ENCODE results near the gene ABCC9.
"Not testable (repeated sequence)": the region's sequence is repeated elsewhere in the genome, so short reads cannot be mapped to it uniquely, and the experiment has no call there.

ABCC9 gene

GRCh38 chr12:21786041-21786531, 155.1 kb downstream of the ABCC9 start:
- H3K27ac ChIP-seq (replicated peaks), result no peak overlapping the region
- H3K4me3 ChIP-seq (replicated peaks; ENCODE audit: insufficient read depth, low read length), result no peak overlapping the region
- H3K27me3 ChIP-seq (ENCODE audit: insufficient read depth, poor library complexity, severe bottlenecking), result no peaks in the 10 kb centered on the region
- no peak for DNase-seq (ENCODE audit: low read depth in 1 of 2, low spot score in 1 of 2)
- TF ChIP-seq, protein P1, sequence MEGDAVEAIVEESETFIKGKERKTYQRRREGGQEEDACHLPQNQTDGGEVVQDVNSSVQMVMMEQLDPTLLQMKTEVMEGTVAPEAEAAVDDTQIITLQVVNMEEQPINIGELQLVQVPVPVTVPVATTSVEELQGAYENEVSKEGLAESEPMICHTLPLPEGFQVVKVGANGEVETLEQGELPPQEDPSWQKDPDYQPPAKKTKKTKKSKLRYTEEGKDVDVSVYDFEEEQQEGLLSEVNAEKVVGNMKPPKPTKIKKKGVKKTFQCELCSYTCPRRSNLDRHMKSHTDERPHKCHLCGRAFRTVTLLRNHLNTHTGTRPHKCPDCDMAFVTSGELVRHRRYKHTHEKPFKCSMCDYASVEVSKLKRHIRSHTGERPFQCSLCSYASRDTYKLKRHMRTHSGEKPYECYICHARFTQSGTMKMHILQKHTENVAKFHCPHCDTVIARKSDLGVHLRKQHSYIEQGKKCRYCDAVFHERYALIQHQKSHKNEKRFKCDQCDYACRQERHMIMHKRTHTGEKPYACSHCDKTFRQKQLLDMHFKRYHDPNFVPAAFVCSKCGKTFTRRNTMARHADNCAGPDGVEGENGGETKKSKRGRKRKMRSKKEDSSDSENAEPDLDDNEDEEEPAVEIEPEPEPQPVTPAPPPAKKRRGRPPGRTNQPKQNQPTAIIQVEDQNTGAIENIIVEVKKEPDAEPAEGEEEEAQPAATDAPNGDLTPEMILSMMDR (IDR thresholded peaks at IDR 0.05; ENCODE audit: insufficient read depth, low read length), result no peak
- TF ChIP-seq GABPA (IDR thresholded peaks at IDR 0.05; ENCODE audit: low read depth), result no peak
- TF ChIP-seq SPI1 (IDR thresholded peaks at IDR 0.05; ENCODE audit: borderline replicate concordance, low read depth), result no peak
- no peak for TF ChIP-seq POLR2AphosphoS5 (IDR thresholded peaks at IDR 0.05; ENCODE audit: low read depth)
- TF ChIP-seq, protein P2, sequence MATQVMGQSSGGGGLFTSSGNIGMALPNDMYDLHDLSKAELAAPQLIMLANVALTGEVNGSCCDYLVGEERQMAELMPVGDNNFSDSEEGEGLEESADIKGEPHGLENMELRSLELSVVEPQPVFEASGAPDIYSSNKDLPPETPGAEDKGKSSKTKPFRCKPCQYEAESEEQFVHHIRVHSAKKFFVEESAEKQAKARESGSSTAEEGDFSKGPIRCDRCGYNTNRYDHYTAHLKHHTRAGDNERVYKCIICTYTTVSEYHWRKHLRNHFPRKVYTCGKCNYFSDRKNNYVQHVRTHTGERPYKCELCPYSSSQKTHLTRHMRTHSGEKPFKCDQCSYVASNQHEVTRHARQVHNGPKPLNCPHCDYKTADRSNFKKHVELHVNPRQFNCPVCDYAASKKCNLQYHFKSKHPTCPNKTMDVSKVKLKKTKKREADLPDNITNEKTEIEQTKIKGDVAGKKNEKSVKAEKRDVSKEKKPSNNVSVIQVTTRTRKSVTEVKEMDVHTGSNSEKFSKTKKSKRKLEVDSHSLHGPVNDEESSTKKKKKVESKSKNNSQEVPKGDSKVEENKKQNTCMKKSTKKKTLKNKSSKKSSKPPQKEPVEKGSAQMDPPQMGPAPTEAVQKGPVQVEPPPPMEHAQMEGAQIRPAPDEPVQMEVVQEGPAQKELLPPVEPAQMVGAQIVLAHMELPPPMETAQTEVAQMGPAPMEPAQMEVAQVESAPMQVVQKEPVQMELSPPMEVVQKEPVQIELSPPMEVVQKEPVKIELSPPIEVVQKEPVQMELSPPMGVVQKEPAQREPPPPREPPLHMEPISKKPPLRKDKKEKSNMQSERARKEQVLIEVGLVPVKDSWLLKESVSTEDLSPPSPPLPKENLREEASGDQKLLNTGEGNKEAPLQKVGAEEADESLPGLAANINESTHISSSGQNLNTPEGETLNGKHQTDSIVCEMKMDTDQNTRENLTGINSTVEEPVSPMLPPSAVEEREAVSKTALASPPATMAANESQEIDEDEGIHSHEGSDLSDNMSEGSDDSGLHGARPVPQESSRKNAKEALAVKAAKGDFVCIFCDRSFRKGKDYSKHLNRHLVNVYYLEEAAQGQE (IDR thresholded peaks at IDR 0.05; ENCODE audit: insufficient replicate concordance, low read depth), result no peak

DNA sequence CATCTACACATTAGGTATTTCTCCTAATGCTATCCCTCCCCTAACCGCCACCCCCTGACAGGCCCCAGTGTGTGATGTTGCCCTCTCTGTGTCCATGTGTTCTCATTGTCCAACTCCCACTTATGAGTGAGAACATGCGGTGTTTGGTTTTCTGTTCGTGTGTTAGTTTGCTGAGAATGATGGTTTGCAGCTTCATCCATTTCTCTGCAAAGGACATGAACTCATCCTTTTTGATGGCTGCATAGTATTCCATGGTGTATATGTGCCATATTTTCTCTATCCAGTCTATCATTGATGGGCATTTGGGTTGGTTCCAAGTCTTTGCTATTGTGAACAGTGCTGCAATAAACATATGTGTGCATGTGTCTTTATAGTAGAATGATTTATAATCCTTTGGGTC, 158.5 kb downstream of the ABCC9 start:
- not testable (repeated sequence) for H3K4me3 ChIP-seq (replicated peaks; ENCODE audit: insufficient read depth, low read length); DNase-seq (ENCODE audit: low read depth in 1 of 2, low spot score in 1 of 2); H3K27ac ChIP-seq (replicated peaks); H3K27me3 ChIP-seq (ENCODE audit: insufficient read depth, poor library complexity, severe bottlenecking)

GRCh38 chr12:21780786-21781185, 160.4 kb downstream of the ABCC9 start:
- Histone ChIP-seq H3K4me3 (replicated peaks; ENCODE audit: insufficient read depth, low read length) (no peak overlapping the region), H3K27ac (replicated peaks) (no peak overlapping the region), H3K27me3 (ENCODE audit: insufficient read depth, poor library complexity, severe bottlenecking) (peaks cover 4% of the 10 kb centered on the region)
- TF ChIP-seq, protein P1 (IDR thresholded peaks at IDR 0.05; ENCODE audit: insufficient read depth, low read length), result no peak
- TF ChIP-seq POLR2AphosphoS5 (IDR thresholded peaks at IDR 0.05; ENCODE audit: low read depth) (no peak), SPI1 (IDR thresholded peaks at IDR 0.05; ENCODE audit: borderline replicate concordance, low read depth) (no peak), GABPA (IDR thresholded peaks at IDR 0.05; ENCODE audit: low read depth) (no peak)
- TF ChIP-seq, protein P2 (IDR thresholded peaks at IDR 0.05; ENCODE audit: insufficient replicate concordance, low read depth), result no peak
- DNase-seq (ENCODE audit: low read depth in 1 of 2, low spot score in 1 of 2), result no peak

DNA sequence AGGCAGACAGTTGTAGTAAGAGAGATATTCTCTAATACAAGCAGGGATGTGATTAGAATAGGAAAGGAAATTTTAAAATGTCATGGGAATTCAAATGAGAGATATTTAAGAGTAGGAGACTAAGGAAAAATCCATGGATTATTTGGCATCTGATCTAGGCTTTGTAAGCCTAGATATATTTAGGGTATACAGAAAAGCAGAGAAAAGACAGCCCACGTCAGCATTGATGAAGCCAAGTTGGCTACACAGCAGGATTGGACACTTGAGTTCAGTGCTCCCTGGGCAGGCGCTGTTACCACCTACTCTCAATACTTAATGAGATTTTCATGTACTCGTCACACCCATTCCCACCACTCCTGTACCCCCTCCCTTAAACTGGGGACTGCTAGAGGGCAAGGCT, 165.1 kb downstream of the ABCC9 start:
- no peak for DNase-seq (ENCODE audit: low read depth in 1 of 2, low spot score in 1 of 2)
- TF ChIP-seq SPI1 (IDR thresholded peaks at IDR 0.05; ENCODE audit: borderline replicate concordance, low read depth) (no peak), POLR2AphosphoS5 (IDR thresholded peaks at IDR 0.05; ENCODE audit: low read depth) (no peak), GABPA (IDR thresholded peaks at IDR 0.05; ENCODE audit: low read depth) (no peak)
- TF ChIP-seq, protein P2 (IDR thresholded peaks at IDR 0.05; ENCODE audit: insufficient replicate concordance, low read depth), result no peak
- Histone ChIP-seq H3K27me3 (ENCODE audit: insufficient read depth, poor library complexity, severe bottlenecking) (peaks cover 34% of the 10 kb centered on the region), H3K27ac (replicated peaks) (no peak overlapping the region), H3K4me3 (replicated peaks; ENCODE audit: insufficient read depth, low read length) (no peak overlapping the region)

Measured in HL-60 (cell line).